OCI-LY7 (cell line): ENCODE data around the gene CCDC102A. TPM values are rescaled to one million over a fixed set of nuclear protein-coding genes. Genes with fewer than 3 reads are reported as not detected.

ENCODE experiments used
- BruUV-seq: library from RNA; stranded (reverse); fragments of 400-500 nt; replicated peaks from 2 replicates; lab custom pipeline; 2021; lab: Mats Ljungman, UMichigan
- CTCF ChIA-PET: fragments of 300-600 bp; sonication (Branson Sonifier 250); formaldehyde crosslinking; loops from one replicate; lab custom pipeline; 2022; ENCODE audit warnings: antibody characterized with exemption; ENCODE audit not compliant: unreplicated experiment; lab: Charles Lee
- POLR2A ChIA-PET: fragments of 300-600 bp; sonication (Branson Sonifier 250); formaldehyde crosslinking; loops from one replicate; lab custom pipeline; 2022; ENCODE audit warnings: antibody characterized with exemption; lab: Charles Lee
- DNase-seq: peaks from one replicate; pipeline ENCODE4 v3.0.0-alpha.2; 2015; ENCODE audit warnings: low spot score
- H2AFZ ChIP-seq: fragments of 200-600 bp; sonication (generic), shearing (Covaris generic); 2 replicates; pipeline ENCODE4 v1.6.1; 2014; ENCODE audit warnings: mild to moderate bottlenecking, antibody characterized with exemption, low read length, moderate library complexity
- H3K27ac ChIP-seq: fragments of 200-600 bp; sonication (generic); 2 replicates; pipeline ENCODE4 v1.5.1; 2014; ENCODE audit warnings: mixed run types, low read depth, mild to moderate bottlenecking, moderate library complexity, low read length, inconsistent platforms; ENCODE audit not compliant: poor library complexity, severe bottlenecking
- H3K36me3 ChIP-seq: fragments of 200-600 bp; sonication (generic); 2 replicates; pipeline ENCODE4 v1.6.1; 2014; ENCODE audit warnings: mild to moderate bottlenecking, antibody characterized with exemption, low read length, moderate library complexity, mixed read lengths; ENCODE audit not compliant: insufficient read depth
- H3K4me1 ChIP-seq: fragments of 200-600 bp; sonication (generic); 2 replicates; pipeline ENCODE4 v1.5.1; 2014; ENCODE audit warnings: mild to moderate bottlenecking, low read length; ENCODE audit not compliant: insufficient read depth, poor library complexity, severe bottlenecking
- H3K4me2 ChIP-seq: fragments of 200-600 bp; sonication (generic); 2 replicates; pipeline ENCODE4 v1.6.1; 2014; ENCODE audit warnings: mild to moderate bottlenecking, low read length
- H3K4me3 ChIP-seq: fragments of 200-600 bp; sonication (generic); 2 replicates; pipeline ENCODE4 v1.5.1; 2014; ENCODE audit warnings: mild to moderate bottlenecking, low read depth, low read length; ENCODE audit not compliant: poor library complexity, severe bottlenecking
- H3K79me2 ChIP-seq: fragments of 200-600 bp; sonication (generic); 2 replicates; pipeline ENCODE4 v1.6.1; 2016; ENCODE audit warnings: low read depth, mild to moderate bottlenecking, low read length, moderate library complexity, mixed read lengths; ENCODE audit not compliant: insufficient read depth
- H3K9me2 ChIP-seq: fragments of 200-600 bp; sonication (generic); 2 replicates; pipeline ENCODE4 v1.6.1; 2016; ENCODE audit warnings: mild to moderate bottlenecking, low read length, mixed read lengths; ENCODE audit not compliant: insufficient read depth
- H3K9me3 ChIP-seq: fragments of 200-600 bp; sonication (generic); 2 replicates; pipeline ENCODE4 v1.6.1; 2014; ENCODE audit warnings: mild to moderate bottlenecking, mixed run types, low read length, mixed read lengths
- H4K20me1 ChIP-seq: fragments of 200-600 bp; sonication (generic); 2 replicates; pipeline ENCODE4 v1.6.1; 2014; ENCODE audit warnings: mild to moderate bottlenecking, antibody characterized with exemption, low read length, moderate library complexity, mixed read lengths; ENCODE audit not compliant: insufficient read depth
- EZH2phosphoT487 ChIP-seq: fragments of 200-600 bp; sonication (generic); IDR thresholded peaks from 2 replicates; pipeline ENCODE4 v1.6.1; 2018; ENCODE audit warnings: low read depth, borderline replicate concordance, mild to moderate bottlenecking, mixed run types, antibody characterized with exemption, low read length, moderate library complexity, mixed read lengths
- intact Hi-C: fragments of 100-400 bp; cut with micrococcal nuclease; formaldehyde crosslinking; loops from one replicate; pipeline ENCODE4 v1.10.0; 2022; ENCODE audit not compliant: unreplicated experiment
- total RNA-seq, 2 experiments: library from RNA; depleted of rRNA in 1 of 2; stranded (reverse); fragments of >200 nt in 1 of 2; shearing (Covaris generic) in 1 of 2; gene quantifications; 2 replicates each; pipeline ENCODE4 v1.2.3, GENCODE V29; 2014 to 2022
- TF ChIP-seq, protein P1 (sequence below): fragments of 200-600 bp; sonication (generic); conservative IDR thresholded peaks from 2 replicates; pipeline ENCODE4 v1.5.1; 2014; ENCODE audit warnings: mild to moderate bottlenecking, antibody characterized with exemption, low read length, moderate library complexity, mixed read lengths

CCDC102A gene
- total RNA-seq, 2 experiments from 2014 or later: 4.2 to 7.1 TPM

DNA sequence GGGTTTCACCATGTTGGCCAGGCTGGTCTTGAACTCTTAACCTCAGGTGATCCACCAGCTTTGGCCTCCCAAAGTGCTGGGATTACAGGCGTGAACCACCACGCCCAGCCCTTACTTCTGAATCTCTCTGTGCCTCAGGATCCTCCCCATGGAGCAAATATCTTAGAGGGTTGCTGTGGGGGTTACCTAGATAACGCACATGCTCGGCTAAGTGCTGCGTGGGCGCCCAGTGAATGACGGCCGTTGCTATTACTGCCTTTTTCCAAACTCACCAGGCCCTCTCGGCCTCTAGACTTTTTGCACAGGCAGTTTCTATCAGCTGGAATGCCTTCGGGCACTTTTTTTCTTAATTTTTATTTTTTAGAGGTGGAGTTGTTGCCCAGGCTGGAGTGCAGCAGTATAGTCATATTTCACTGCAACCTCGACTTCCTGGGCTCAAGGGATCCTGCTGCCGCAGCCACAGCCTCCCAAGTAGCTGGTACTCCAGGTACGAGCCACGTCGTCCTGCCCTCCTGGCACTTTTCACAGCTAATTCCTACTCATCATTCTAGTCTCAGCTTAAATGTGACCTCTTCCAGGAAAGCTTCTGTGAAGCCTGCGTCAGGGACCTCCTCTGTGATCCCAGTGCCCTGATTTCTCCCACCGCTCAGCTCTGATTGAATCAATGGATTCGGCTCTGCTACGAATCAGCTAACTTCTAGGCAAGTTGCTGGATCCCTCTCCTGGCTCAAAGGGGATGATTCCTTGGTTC lies 8.6 kb downstream of the CCDC102A start:
- CTCF ChIA-PET: no interaction called here

DNA sequence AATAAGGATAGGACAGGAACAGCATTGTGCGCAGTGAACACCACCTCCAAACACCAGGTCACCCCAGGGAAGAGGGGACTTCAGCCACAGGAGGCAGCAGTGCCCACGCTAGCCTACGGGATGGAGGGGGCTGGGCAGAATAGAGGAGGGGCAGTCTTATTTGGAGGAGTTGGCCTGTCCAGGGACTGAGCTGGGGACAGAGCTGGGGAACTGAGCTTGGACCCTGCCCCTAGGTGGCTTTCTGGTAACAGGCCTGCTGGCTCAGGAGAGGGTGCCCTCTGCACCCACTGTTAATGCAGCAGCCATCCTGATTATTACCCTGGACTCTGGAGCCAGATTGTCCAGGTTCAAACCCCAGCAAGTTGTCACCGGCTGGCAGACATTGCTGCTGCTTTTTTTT lies 9.3 kb downstream of the CCDC102A start:
- no peaks in the 10 kb centered on the region for H4K20me1 ChIP-seq
- no peaks in the 10 kb centered on the region for H3K36me3 ChIP-seq
- no peaks in the 10 kb centered on the region for H3K79me2 ChIP-seq
- no peaks in the 10 kb centered on the region for H3K9me2 ChIP-seq
- TF ChIP-seq, protein P1, sequence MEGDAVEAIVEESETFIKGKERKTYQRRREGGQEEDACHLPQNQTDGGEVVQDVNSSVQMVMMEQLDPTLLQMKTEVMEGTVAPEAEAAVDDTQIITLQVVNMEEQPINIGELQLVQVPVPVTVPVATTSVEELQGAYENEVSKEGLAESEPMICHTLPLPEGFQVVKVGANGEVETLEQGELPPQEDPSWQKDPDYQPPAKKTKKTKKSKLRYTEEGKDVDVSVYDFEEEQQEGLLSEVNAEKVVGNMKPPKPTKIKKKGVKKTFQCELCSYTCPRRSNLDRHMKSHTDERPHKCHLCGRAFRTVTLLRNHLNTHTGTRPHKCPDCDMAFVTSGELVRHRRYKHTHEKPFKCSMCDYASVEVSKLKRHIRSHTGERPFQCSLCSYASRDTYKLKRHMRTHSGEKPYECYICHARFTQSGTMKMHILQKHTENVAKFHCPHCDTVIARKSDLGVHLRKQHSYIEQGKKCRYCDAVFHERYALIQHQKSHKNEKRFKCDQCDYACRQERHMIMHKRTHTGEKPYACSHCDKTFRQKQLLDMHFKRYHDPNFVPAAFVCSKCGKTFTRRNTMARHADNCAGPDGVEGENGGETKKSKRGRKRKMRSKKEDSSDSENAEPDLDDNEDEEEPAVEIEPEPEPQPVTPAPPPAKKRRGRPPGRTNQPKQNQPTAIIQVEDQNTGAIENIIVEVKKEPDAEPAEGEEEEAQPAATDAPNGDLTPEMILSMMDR: no peak
- TF ChIP-seq EZH2phosphoT487: no peak
- no TSS peak for BruUV-seq
- no peak overlapping the region for H3K4me2 ChIP-seq
- intact Hi-C loops: no loop called here
- CTCF ChIA-PET: no interaction called here
- H3K4me1 ChIP-seq: peaks cover 57% of the 10 kb centered on the region
- H2AFZ ChIP-seq: no peak overlapping the region
- no peak overlapping the region for H3K27ac ChIP-seq
- POLR2A ChIA-PET: no interaction called here
- no peak for DNase-seq
- H3K4me3 ChIP-seq: no peak overlapping the region
- H3K9me3 ChIP-seq: no peaks in the 10 kb centered on the region

More for the DNA sequence above, 8.6 kb downstream of the CCDC102A start:
- no peak for DNase-seq
- no peak for TF ChIP-seq EZH2phosphoT487
- TF ChIP-seq, protein P1: no peak
- no peaks in the 10 kb centered on the region for H3K36me3 ChIP-seq
- H3K4me3 ChIP-seq: no peak overlapping the region
- no peaks in the 10 kb centered on the region for H4K20me1 ChIP-seq
- no peaks in the 10 kb centered on the region for H3K79me2 ChIP-seq
- intact Hi-C loops: no loop called here
- no TSS peak for BruUV-seq
- no peak overlapping the region for H3K27ac ChIP-seq
- peaks cover 57% of the 10 kb centered on the region for H3K4me1 ChIP-seq
- H3K9me2 ChIP-seq: no peaks in the 10 kb centered on the region
- no peaks in the 10 kb centered on the region for H3K9me3 ChIP-seq
- H2AFZ ChIP-seq: no peak overlapping the region
- no peak overlapping the region for H3K4me2 ChIP-seq
- POLR2A ChIA-PET: interaction anchor here (0.9 to 1.4 kb wide), 3 partner anchors 10 to 27 kb away, joined by 3 to 5 read pairs (median 4); no protein-coding TSS in a partner anchor

- BruUV-seq: no TSS peak
- H3K9me3 ChIP-seq: no peaks in the 10 kb centered on the region
- H3K27ac ChIP-seq: no peak overlapping the region
- POLR2A ChIA-PET: interaction anchor here (0.8 to 1.0 kb wide), 3 partner anchors 10 to 43 kb away, joined by 3 to 5 read pairs (median 3); partner anchors contain the start of gene CCDC102A
- no peak for DNase-seq
- H3K4me3 ChIP-seq: no peak overlapping the region
- H3K79me2 ChIP-seq: no peaks in the 10 kb centered on the region
- TF ChIP-seq, protein P1: no peak
- no peak for TF ChIP-seq EZH2phosphoT487
- no peaks in the 10 kb centered on the region for H3K9me2 ChIP-seq
- H3K4me1 ChIP-seq: peaks cover 55% of the 10 kb centered on the region
- intact Hi-C loops: no loop called here
- H4K20me1 ChIP-seq: no peaks in the 10 kb centered on the region
- CTCF ChIA-PET: interaction anchor here (0.6 kb wide), 1 partner anchor 40 kb away, joined by 3 read pairs; the partner anchor contains the start of gene DOK4
- no peaks in the 10 kb centered on the region for H3K36me3 ChIP-seq
- no peak overlapping the region for H2AFZ ChIP-seq
- H3K4me2 ChIP-seq: no peak overlapping the region
These were observed 9.9 kb downstream of the CCDC102A start for GRCh38 chr16:57526498-57526897.
